Kidney (tissue), 22 donors: ENCODE measurements around the gene FAM181B. TPM values are rescaled to one million over a fixed set of nuclear protein-coding genes. Genes with fewer than 3 reads are reported as not detected.

ENCODE experiments used
- DNase-seq, 5 donors: peaks; one replicate each; pipeline ENCODE4 v3.0.0-alpha.2; 2013 to 2020
- FAIRE-seq: peaks from 2 replicates; lab custom pipeline; 2012; peaks lifted over from hg19 to GRCh38; lab: Jason Lieb, UNC
- H3K27ac ChIP-seq, 2 donors: one replicate each; pipeline ENCODE4 v1.7.0; 2013; ENCODE audit warnings: low read depth in 2 of 2, low read length in 2 of 2, inconsistent platforms in 1 of 2
- H3K27me3 ChIP-seq: one replicate; pipeline ENCODE4 v1.7.1; 2013; ENCODE audit warnings: low read length, inconsistent platforms; ENCODE audit not compliant: control insufficient read depth, insufficient read depth
- H3K36me3 ChIP-seq, 3 donors: one replicate each; pipeline versions ENCODE4 v1.7.0 to v1.7.1; 2013; ENCODE audit warnings: low read length in 3 of 3, control low read depth in 1 of 3, inconsistent platforms in 1 of 3; ENCODE audit not compliant: insufficient read depth in 3 of 3, control insufficient read depth in 2 of 3
- H3K4me1 ChIP-seq, 3 donors: one replicate each; pipeline versions ENCODE4 v1.7.0 to v1.7.1; 2013; ENCODE audit warnings: low read length in 3 of 3, inconsistent platforms in 1 of 3, low read depth in 1 of 3; ENCODE audit not compliant: control insufficient read depth in 2 of 3, insufficient read depth in 2 of 3
- H3K4me3 ChIP-seq, 3 donors: one replicate each; pipeline versions ENCODE4 v1.7.0 to v1.8.1; 2013; ENCODE audit warnings: low read length in 3 of 3, control low read depth in 1 of 3, inconsistent platforms in 1 of 3
- H3K9ac ChIP-seq, 3 donors: one replicate each; pipeline versions ENCODE4 v1.7.0 to v1.7.1; 2013; ENCODE audit warnings: low read length in 3 of 3, control low read depth in 1 of 3, inconsistent platforms in 1 of 3
- H3K9me3 ChIP-seq, 3 donors: one replicate each; pipeline versions ENCODE4 v1.7.0 to v1.7.1; 2013; ENCODE audit warnings: low read length in 3 of 3, control low read depth in 1 of 3, inconsistent platforms in 1 of 3; ENCODE audit not compliant: control insufficient read depth in 2 of 3, insufficient read depth in 1 of 3
- CTCF ChIP-seq: IDR thresholded peaks from 3 replicates; pipeline ENCODE4 v1.5.1; 2012; ENCODE audit warnings: mild to moderate bottlenecking, moderate library complexity, borderline replicate concordance; ENCODE audit not compliant: insufficient read depth; ENCODE audit errors: extremely low read depth
- intact Hi-C: fragments of 100-400 bp; cut with DNase I; formaldehyde crosslinking; loops from one replicate; pipeline ENCODE4 v1.11.1; 2022
- long read RNA-seq, 10 donors: library from polyadenylated mRNA in 1 of 10; unstranded in 1 of 10; transcript quantifications; one replicate each; pipeline ENCODE4 v2.0.0 and lab custom pipeline, GENCODE V29; 2021 to 2026
- polyA plus RNA-seq: library from polyadenylated mRNA; stranded (reverse); fragments of 350-450 nt; fragmentation: Illumina TruSeq; extraction: RNeasy Lipid Tissue Mini Kit (QIAGEN cat#74804); gene quantifications from one replicate; pipeline ENCODE4 v1.2.3, GENCODE V29; 2014; ENCODE audit warnings: low read depth, low replicate concordance; ENCODE audit not compliant: insufficient read depth
- total RNA-seq: library from RNA; stranded (reverse); fragmentation: NEBNext Ultra II Directional; extraction: Animal tissue kit (Norgen Biotek cat#: 25700); gene quantifications from one replicate; pipeline ENCODE4 v1.2.1, GENCODE V29; 2021
- donor health status: control.
- donor health status: control.
- donor health status: control.
- donor health status: control.
- donor health status: control.
- donor health status: DM: yes; HTN: yes; CAD: no.
- donor health status: Normal renal cell carcinoma (clear cell type).

Gene FAM181B, protein sequence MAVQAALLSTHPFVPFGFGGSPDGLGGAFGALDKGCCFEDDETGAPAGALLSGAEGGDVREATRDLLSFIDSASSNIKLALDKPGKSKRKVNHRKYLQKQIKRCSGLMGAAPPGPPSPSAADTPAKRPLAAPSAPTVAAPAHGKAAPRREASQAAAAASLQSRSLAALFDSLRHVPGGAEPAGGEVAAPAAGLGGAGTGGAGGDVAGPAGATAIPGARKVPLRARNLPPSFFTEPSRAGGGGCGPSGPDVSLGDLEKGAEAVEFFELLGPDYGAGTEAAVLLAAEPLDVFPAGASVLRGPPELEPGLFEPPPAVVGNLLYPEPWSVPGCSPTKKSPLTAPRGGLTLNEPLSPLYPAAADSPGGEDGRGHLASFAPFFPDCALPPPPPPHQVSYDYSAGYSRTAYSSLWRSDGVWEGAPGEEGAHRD
- total RNA-seq (1.3 TPM), polyA plus RNA-seq (0.97 TPM)
- long read RNA-seq, donor 1, transcript FAM181B-201 (1 exons, 3,924 nt): major isoform, 15 of 15 reads
- long read RNA-seq, donor 1, partial matches to known transcripts: 0 of 15 reads
- long read RNA-seq, donor 1, other reads (novel, unspliced or antisense): 0 of 15 reads
- long read RNA-seq, donor 2, transcript FAM181B-201 (1 exons, 3,924 nt): major isoform, 8 of 8 reads
- long read RNA-seq, donor 2, partial matches to known transcripts: 0 of 8 reads
- long read RNA-seq, donor 2, other reads (novel, unspliced or antisense): 0 of 8 reads
- long read RNA-seq, donor 3, transcript FAM181B-201 (1 exons, 3,924 nt): major isoform, 12 of 12 reads
- long read RNA-seq, donor 3, partial matches to known transcripts: 0 of 12 reads
- long read RNA-seq, donor 3, other reads (novel, unspliced or antisense): 0 of 12 reads
- long read RNA-seq, donor 4, transcript FAM181B-201 (1 exons, 3,924 nt): major isoform, 9 of 9 reads
- long read RNA-seq, donor 4, partial matches to known transcripts: 0 of 9 reads
- long read RNA-seq, donor 4, other reads (novel, unspliced or antisense): 0 of 9 reads
- long read RNA-seq, donor 5, partial matches to known transcripts: 0 of 1 reads
- long read RNA-seq, donor 5, other reads (novel, unspliced or antisense): 0 of 1 reads
- long read RNA-seq, donor 6, transcript FAM181B-201 (1 exons, 3,924 nt): major isoform, 17 of 17 reads
- long read RNA-seq, donor 6, partial matches to known transcripts: 0 of 17 reads
- long read RNA-seq, donor 6, other reads (novel, unspliced or antisense): 0 of 17 reads
- long read RNA-seq, donor 7, transcript FAM181B-201 (1 exons, 3,924 nt): major isoform, 5 of 5 reads
- long read RNA-seq, donor 7, partial matches to known transcripts: 0 of 5 reads
- long read RNA-seq, donor 7, other reads (novel, unspliced or antisense): 0 of 5 reads
- long read RNA-seq, donor 8, transcript FAM181B-201 (1 exons, 3,924 nt): major isoform, 13 of 13 reads
- long read RNA-seq, donor 8, partial matches to known transcripts: 0 of 13 reads
- long read RNA-seq, donor 8, other reads (novel, unspliced or antisense): 0 of 13 reads
- long read RNA-seq, donor 9, transcript FAM181B-201 (1 exons, 3,924 nt): major isoform, 9 of 9 reads
- long read RNA-seq, donor 9, partial matches to known transcripts: 0 of 9 reads
- long read RNA-seq, donor 9, other reads (novel, unspliced or antisense): 0 of 9 reads
- long read RNA-seq, donor 10, transcript FAM181B-201 (1 exons, 3,924 nt): major isoform, 8 of 8 reads
- long read RNA-seq, donor 10, partial matches to known transcripts: 0 of 8 reads
- long read RNA-seq, donor 10, other reads (novel, unspliced or antisense): 0 of 8 reads

- peaks cover 8% of the 10 kb centered on the region for H3K27me3 ChIP-seq
- DNase-seq (peak; percentile 88 to 94 (median 91)), FAIRE-seq (no peak)
- no peaks in the 10 kb centered on the region for H3K36me3 ChIP-seq
- peak within 1 kb of the TSS in 1 of 3 donors; percentile 42 for H3K9ac ChIP-seq
- no peak within 1 kb of the TSS for H3K27ac ChIP-seq
- intact Hi-C loops: no loop called here
- H3K9me3 ChIP-seq: no peaks in the 10 kb centered on the region
- peak within 1 kb of the TSS; percentile 61 to 63 (median 62) for H3K4me3 ChIP-seq
- H3K4me1 ChIP-seq: no peaks in the 10 kb centered on the region
- TF ChIP-seq CTCF: no peak
Observed at GRCh38 chr11:82733444-82734119, at the start of gene FAM181B. FAM181B (minus strand) TSS chr11:82733864; CDS start chr11:82733729, 135 bp downstream.

DNA sequence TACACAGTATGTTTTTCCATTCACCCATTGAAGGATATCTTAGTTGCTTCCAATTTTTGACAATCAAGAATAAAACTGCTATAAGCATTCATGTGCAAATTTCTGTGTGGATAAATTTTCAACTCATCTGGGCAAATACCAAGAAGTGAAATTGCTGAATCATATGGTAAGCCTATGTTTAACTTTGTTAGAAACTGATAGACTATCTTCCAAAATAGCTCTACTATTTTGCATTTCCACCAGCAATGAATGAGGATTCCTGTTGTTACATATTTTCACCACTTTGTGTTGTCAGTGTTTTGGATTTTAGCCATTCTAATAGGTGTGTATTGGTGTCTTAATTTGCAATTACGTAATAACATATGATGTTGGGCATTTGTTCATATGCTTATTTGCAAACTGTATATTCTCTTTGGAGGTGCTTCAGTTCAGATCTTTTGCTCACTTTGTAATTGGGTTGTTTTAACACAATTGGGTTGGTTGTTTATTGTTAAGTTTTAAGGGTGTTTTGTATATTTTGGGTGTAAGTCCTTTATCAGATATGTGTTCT, 49.2 kb upstream of the FAM181B start:
- Histone ChIP-seq H3K9me3 (no peaks in the 10 kb centered on the region), H3K4me1 (no peaks in the 10 kb centered on the region), H3K27me3 (no peaks in the 10 kb centered on the region), H3K27ac (no peak overlapping the region), H3K36me3 (no peaks in the 10 kb centered on the region), H3K4me3 (no peak overlapping the region), H3K9ac (no peak overlapping the region)
- no peak for DNase-seq
- FAIRE-seq: no peak
- intact Hi-C loops: no loop called here
- TF ChIP-seq CTCF: no peak
